Measurements from ENCODE around the gene RNASEH2C. TPM values are rescaled to one million over a fixed set of nuclear protein-coding genes. Genes with fewer than 3 reads are reported as not detected.

RNASEH2C gene
- total RNA-seq, 1 experiment from 2014 or later: 107 TPM

DNA sequence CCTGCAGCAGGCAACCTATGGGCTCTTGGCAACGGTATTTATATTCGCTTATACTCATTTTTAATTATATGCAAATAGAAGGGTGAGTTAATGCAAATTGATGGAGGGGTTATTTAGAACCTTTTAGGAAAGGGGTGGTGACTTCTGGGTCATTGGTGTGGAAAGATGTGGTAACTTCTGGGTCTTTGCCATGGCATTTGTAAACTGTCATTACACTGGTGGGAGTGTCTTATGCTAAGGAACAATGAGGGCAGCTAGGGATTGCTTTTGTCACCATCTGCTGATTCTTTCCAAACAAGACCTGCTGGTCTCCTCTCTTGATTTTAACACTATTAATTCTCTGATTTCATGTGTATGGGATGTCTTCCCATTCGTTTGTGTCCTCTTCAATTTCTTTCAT, 20.2 kb downstream of the RNASEH2C start:
- H3K4me1 ChIP-seq (ENCODE audit: control insufficient read depth, insufficient read depth, low read length): peaks cover 9% of the 10 kb centered on the region
- in situ Hi-C loops (cut with HindIII; ENCODE audit: low pct_unique_long_range_greater_than_20kb, low sequenced_read_pairs) (no loop called here), intact Hi-C loops (cut with micrococcal nuclease; ENCODE audit: unreplicated experiment) (loop anchor here (10.0 kb wide), 1 partner anchor 66 kb away; the partner anchor contains the start of gene SIPA1)
- ATAC-seq (no peak), DNase-seq (ENCODE audit: low read depth, low spot score) (no peak)
- POLR2A ChIA-PET: no interaction called here
- no peaks in the 10 kb centered on the region for H3K9me3 ChIP-seq (ENCODE audit: control insufficient read depth, insufficient read depth, low read depth, low read length)
- 0 out of 2 replicates have a peak, but pooled peaks cover 2% of the 10 kb centered on the region for H3K27me3 ChIP-seq (ENCODE audit: control insufficient read depth, insufficient read depth, low read length)
- no peaks in the 10 kb centered on the region for H3K36me3 ChIP-seq (ENCODE audit: control insufficient read depth, insufficient read depth, low read length)
- CTCF ChIA-PET: no interaction called here
- no peak overlapping the region for H3K27ac ChIP-seq (ENCODE audit: low read length)
- no TSS peak for BruUV-seq (replicated peaks)
- H3K4me3 ChIP-seq (ENCODE audit: low read depth in 2 of 2, low read length in 2 of 2): no peak overlapping the region
- TF ChIP-seq TCF7L2 (IDR thresholded peaks at IDR 0.05; ENCODE audit: low read depth, low read length) (no peak), POLR2AphosphoS5 (IDR thresholded peaks at IDR 0.05; ENCODE audit: low read depth, low read length) (no peak), SIN3A (IDR thresholded peaks at IDR 0.05; ENCODE audit: borderline replicate concordance, insufficient read depth, low read depth, low read length) (no peak)
- TF ChIP-seq, protein P1, sequence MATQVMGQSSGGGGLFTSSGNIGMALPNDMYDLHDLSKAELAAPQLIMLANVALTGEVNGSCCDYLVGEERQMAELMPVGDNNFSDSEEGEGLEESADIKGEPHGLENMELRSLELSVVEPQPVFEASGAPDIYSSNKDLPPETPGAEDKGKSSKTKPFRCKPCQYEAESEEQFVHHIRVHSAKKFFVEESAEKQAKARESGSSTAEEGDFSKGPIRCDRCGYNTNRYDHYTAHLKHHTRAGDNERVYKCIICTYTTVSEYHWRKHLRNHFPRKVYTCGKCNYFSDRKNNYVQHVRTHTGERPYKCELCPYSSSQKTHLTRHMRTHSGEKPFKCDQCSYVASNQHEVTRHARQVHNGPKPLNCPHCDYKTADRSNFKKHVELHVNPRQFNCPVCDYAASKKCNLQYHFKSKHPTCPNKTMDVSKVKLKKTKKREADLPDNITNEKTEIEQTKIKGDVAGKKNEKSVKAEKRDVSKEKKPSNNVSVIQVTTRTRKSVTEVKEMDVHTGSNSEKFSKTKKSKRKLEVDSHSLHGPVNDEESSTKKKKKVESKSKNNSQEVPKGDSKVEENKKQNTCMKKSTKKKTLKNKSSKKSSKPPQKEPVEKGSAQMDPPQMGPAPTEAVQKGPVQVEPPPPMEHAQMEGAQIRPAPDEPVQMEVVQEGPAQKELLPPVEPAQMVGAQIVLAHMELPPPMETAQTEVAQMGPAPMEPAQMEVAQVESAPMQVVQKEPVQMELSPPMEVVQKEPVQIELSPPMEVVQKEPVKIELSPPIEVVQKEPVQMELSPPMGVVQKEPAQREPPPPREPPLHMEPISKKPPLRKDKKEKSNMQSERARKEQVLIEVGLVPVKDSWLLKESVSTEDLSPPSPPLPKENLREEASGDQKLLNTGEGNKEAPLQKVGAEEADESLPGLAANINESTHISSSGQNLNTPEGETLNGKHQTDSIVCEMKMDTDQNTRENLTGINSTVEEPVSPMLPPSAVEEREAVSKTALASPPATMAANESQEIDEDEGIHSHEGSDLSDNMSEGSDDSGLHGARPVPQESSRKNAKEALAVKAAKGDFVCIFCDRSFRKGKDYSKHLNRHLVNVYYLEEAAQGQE (IDR thresholded peaks at IDR 0.05; ENCODE audit: insufficient read depth in 1 of 2, low read depth in 2 of 2, low read length in 1 of 2): no peak
- TF ChIP-seq, protein P2, sequence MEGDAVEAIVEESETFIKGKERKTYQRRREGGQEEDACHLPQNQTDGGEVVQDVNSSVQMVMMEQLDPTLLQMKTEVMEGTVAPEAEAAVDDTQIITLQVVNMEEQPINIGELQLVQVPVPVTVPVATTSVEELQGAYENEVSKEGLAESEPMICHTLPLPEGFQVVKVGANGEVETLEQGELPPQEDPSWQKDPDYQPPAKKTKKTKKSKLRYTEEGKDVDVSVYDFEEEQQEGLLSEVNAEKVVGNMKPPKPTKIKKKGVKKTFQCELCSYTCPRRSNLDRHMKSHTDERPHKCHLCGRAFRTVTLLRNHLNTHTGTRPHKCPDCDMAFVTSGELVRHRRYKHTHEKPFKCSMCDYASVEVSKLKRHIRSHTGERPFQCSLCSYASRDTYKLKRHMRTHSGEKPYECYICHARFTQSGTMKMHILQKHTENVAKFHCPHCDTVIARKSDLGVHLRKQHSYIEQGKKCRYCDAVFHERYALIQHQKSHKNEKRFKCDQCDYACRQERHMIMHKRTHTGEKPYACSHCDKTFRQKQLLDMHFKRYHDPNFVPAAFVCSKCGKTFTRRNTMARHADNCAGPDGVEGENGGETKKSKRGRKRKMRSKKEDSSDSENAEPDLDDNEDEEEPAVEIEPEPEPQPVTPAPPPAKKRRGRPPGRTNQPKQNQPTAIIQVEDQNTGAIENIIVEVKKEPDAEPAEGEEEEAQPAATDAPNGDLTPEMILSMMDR (IDR thresholded peaks at IDR 0.05): no peak

DNA sequence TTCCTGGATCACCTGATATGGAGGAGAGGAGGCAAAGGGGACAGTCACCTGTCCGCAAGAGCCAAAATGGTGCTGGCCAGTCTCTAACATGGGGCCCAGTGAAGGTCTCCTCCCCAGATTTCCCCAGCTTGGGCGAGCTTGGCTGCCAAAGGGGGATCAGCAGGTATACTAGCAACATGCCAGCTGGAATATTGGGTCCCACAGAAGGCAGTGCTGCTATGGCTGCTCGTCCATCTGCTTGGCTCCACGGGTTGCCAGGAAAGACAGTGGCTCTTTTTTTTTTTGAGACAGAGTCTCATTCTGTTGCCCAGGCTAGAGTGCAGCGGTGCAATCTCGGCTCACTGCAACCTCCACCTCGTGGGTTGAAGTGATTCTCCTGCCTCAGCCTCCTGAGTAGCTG, 21.3 kb downstream of the RNASEH2C start:
- DNase-seq (ENCODE audit: low read depth, low spot score) (no peak), ATAC-seq (no peak)
- in situ Hi-C loops (cut with HindIII; ENCODE audit: low pct_unique_long_range_greater_than_20kb, low sequenced_read_pairs): no loop called here
- Histone ChIP-seq H3K27ac (ENCODE audit: low read length) (no peak overlapping the region), H3K27me3 (ENCODE audit: control insufficient read depth, insufficient read depth, low read length) (no peaks in the 10 kb centered on the region), H3K36me3 (ENCODE audit: control insufficient read depth, insufficient read depth, low read length) (no peaks in the 10 kb centered on the region), H3K4me3 (ENCODE audit: low read depth in 2 of 2, low read length in 2 of 2) (no peak overlapping the region), H3K4me1 (ENCODE audit: control insufficient read depth, insufficient read depth, low read length) (peaks cover 9% of the 10 kb centered on the region), H3K9me3 (ENCODE audit: control insufficient read depth, insufficient read depth, low read depth, low read length) (no peaks in the 10 kb centered on the region)
- no TSS peak for BruUV-seq (replicated peaks)
- ChIA-PET POLR2A (interaction anchor here (0.5 kb wide), 1 partner anchor 31 kb away, joined by 3 read pairs; no protein-coding TSS in a partner anchor), CTCF (no interaction called here)
- intact Hi-C loops (cut with micrococcal nuclease; ENCODE audit: unreplicated experiment): no loop called here
- TF ChIP-seq, protein P1 (IDR thresholded peaks at IDR 0.05; ENCODE audit: insufficient read depth in 1 of 2, low read depth in 2 of 2, low read length in 1 of 2): no peak
- TF ChIP-seq TCF7L2 (IDR thresholded peaks at IDR 0.05; ENCODE audit: low read depth, low read length): no peak
- TF ChIP-seq, protein P2 (IDR thresholded peaks at IDR 0.05): no peak
- no peak for TF ChIP-seq SIN3A (IDR thresholded peaks at IDR 0.05; ENCODE audit: borderline replicate concordance, insufficient read depth, low read depth, low read length)
- TF ChIP-seq POLR2AphosphoS5 (IDR thresholded peaks at IDR 0.05; ENCODE audit: low read depth, low read length): no peak

Data from Panc1 (cell line).